IMR-90 (cell line): Measurements from ENCODE around the gene PROM2.

Source experiments
- MAFK ChIP-seq: IDR thresholded peaks from 2 replicates; pipeline ENCODE4 v1.6.1; 2012; ENCODE audit warnings: low read depth, low read length, improper control_type of control experiment
- MXI1 ChIP-seq: IDR thresholded peaks from 2 replicates; pipeline ENCODE4 v1.6.1; 2012; ENCODE audit warnings: low read depth, mild to moderate bottlenecking, low read length, moderate library complexity, borderline replicate concordance
- POLR2A ChIP-seq: IDR thresholded peaks from 2 replicates; pipeline ENCODE4 v1.6.1; 2012; ENCODE audit warnings: mild to moderate bottlenecking, low read depth, low read length
- TF ChIP-seq, protein P1 (sequence below): conservative IDR thresholded peaks from 2 replicates; pipeline ENCODE4 v1.5.1; 2012; ENCODE audit warnings: mild to moderate bottlenecking, low read depth, low read length, improper control_type of control experiment
- TF ChIP-seq, protein P2 (sequence below): fragments of 150-350 bp; IDR thresholded peaks from 2 replicates; pipeline ENCODE4 v1.6.1; 2017; ENCODE audit warnings: mild to moderate bottlenecking, antibody characterized with exemption, low read length, low read depth

- TF ChIP-seq, protein P1, sequence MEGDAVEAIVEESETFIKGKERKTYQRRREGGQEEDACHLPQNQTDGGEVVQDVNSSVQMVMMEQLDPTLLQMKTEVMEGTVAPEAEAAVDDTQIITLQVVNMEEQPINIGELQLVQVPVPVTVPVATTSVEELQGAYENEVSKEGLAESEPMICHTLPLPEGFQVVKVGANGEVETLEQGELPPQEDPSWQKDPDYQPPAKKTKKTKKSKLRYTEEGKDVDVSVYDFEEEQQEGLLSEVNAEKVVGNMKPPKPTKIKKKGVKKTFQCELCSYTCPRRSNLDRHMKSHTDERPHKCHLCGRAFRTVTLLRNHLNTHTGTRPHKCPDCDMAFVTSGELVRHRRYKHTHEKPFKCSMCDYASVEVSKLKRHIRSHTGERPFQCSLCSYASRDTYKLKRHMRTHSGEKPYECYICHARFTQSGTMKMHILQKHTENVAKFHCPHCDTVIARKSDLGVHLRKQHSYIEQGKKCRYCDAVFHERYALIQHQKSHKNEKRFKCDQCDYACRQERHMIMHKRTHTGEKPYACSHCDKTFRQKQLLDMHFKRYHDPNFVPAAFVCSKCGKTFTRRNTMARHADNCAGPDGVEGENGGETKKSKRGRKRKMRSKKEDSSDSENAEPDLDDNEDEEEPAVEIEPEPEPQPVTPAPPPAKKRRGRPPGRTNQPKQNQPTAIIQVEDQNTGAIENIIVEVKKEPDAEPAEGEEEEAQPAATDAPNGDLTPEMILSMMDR = no peak
- TF ChIP-seq POLR2A = no peak
- TF ChIP-seq, protein P2, sequence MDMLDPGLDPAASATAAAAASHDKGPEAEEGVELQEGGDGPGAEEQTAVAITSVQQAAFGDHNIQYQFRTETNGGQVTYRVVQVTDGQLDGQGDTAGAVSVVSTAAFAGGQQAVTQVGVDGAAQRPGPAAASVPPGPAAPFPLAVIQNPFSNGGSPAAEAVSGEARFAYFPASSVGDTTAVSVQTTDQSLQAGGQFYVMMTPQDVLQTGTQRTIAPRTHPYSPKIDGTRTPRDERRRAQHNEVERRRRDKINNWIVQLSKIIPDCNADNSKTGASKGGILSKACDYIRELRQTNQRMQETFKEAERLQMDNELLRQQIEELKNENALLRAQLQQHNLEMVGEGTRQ = no peak
- no peak for TF ChIP-seq MAFK
- no peak for TF ChIP-seq MXI1
Observed at GRCh38 chr2:95285542-95285932, 11.3 kb downstream of the PROM2 start.
